OCI-LY7 (cell line): ENCODE measurements around the gene IZUMO2.

ENCODE experiments used
- EZH2phosphoT487 ChIP-seq: fragments of 200-600 bp; sonication (generic); IDR thresholded peaks from 2 replicates; pipeline ENCODE4 v1.6.1; 2018; ENCODE audit warnings: low read depth, borderline replicate concordance, mild to moderate bottlenecking, mixed run types, antibody characterized with exemption, low read length, moderate library complexity, mixed read lengths
- TF ChIP-seq, protein P1 (sequence below): fragments of 200-600 bp; sonication (generic); conservative IDR thresholded peaks from 2 replicates; pipeline ENCODE4 v1.5.1; 2014; ENCODE audit warnings: mild to moderate bottlenecking, antibody characterized with exemption, low read length, moderate library complexity, mixed read lengths

DNA sequence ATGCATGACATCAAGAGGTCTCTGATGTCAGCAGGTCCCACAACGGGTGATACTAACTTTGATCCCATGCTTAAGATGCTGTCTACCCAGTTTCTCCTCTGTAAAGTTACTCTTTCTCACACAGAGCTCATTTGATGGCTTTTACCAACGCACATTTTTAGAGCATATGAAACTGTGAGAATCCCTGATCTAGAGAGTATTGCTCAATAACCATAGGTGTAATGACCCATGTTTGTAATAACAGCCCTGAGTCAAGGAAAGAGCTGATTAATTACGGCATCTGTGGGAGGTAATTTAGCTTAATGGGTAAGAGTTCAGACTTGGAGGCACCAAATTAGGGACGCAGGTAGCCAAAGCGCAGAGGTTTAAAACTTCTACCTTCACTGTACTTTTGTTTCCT is 18.0 kb upstream of the IZUMO2 start:
- TF ChIP-seq, protein P1, sequence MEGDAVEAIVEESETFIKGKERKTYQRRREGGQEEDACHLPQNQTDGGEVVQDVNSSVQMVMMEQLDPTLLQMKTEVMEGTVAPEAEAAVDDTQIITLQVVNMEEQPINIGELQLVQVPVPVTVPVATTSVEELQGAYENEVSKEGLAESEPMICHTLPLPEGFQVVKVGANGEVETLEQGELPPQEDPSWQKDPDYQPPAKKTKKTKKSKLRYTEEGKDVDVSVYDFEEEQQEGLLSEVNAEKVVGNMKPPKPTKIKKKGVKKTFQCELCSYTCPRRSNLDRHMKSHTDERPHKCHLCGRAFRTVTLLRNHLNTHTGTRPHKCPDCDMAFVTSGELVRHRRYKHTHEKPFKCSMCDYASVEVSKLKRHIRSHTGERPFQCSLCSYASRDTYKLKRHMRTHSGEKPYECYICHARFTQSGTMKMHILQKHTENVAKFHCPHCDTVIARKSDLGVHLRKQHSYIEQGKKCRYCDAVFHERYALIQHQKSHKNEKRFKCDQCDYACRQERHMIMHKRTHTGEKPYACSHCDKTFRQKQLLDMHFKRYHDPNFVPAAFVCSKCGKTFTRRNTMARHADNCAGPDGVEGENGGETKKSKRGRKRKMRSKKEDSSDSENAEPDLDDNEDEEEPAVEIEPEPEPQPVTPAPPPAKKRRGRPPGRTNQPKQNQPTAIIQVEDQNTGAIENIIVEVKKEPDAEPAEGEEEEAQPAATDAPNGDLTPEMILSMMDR, result no peak
- no peak for TF ChIP-seq EZH2phosphoT487
